ENCODE data around the gene TNK1.

GRCh38 chr17:7374353-7374752 lies 6.5 kb upstream of the TNK1 start:
- no peak for TF ChIP-seq TBP (optimal IDR thresholded peaks at IDR 0.05; ENCODE audit: low read depth, low read length)
- TF ChIP-seq ZNF707 (CRISPR knock-in tag; conservative IDR thresholded peaks at IDR 0.05) = no peak
